Measurements from ENCODE around the gene MAFB. TPM values are rescaled to one million over a fixed set of nuclear protein-coding genes. Genes with fewer than 3 reads are reported as not detected.

MAFB gene
- total and polyA plus RNA-seq, 12 donors: 7.5 to 79.0 (median 37.6) TPM

GRCh38 chr20:40659567-40659966 lies 29.5 kb downstream of the MAFB start:
- no peak overlapping the region for H3K27ac ChIP-seq
- no peak overlapping the region for H3K4me3 ChIP-seq
- H3K9me3 ChIP-seq (replicated peaks in 1 of 3): no peaks in the 10 kb centered on the region
- H3K36me3 ChIP-seq (replicated peaks in 1 of 2): no peaks in the 10 kb centered on the region
- no peak for DNase-seq
- no peaks in the 10 kb centered on the region for H3K4me1 ChIP-seq (replicated peaks in 1 of 2)
- no peak for TF ChIP-seq POLR2A (IDR thresholded peaks at IDR 0.05)
- TF ChIP-seq CTCF (IDR thresholded peaks at IDR 0.05): no peak
- WGBS, 4 donors: 82 to 100% (median 94%) methylated on average over 3 of the region's 3 CpGs
- intact Hi-C loops (cut with DNase I): no loop called here
- H3K27me3 ChIP-seq: no peaks in the 10 kb centered on the region

GRCh38 chr20:40658509-40658908 lies 30.5 kb downstream of the MAFB start:
- no peaks in the 10 kb centered on the region for H3K9me3 ChIP-seq (replicated peaks in 1 of 3)
- 87 to 95% (median 91%) methylated on average over 3 of the region's 3 CpGs for WGBS, 4 donors
- H3K27ac ChIP-seq: no peak overlapping the region
- H3K36me3 ChIP-seq (replicated peaks in 1 of 2): no peaks in the 10 kb centered on the region
- DNase-seq: no peak
- H3K4me1 ChIP-seq (replicated peaks in 1 of 2): no peaks in the 10 kb centered on the region
- TF ChIP-seq CTCF (IDR thresholded peaks at IDR 0.05): no peak
- no peak overlapping the region for H3K4me3 ChIP-seq
- H3K27me3 ChIP-seq: no peaks in the 10 kb centered on the region
- intact Hi-C loops (cut with DNase I): no loop called here

GRCh38 chr20:40657526-40657925 lies 31.5 kb downstream of the MAFB start:
- DNase-seq: no peak
- Histone ChIP-seq H3K4me3 (no peak overlapping the region), H3K36me3 (replicated peaks in 1 of 2) (no peaks in the 10 kb centered on the region), H3K27me3 (no peaks in the 10 kb centered on the region), H3K27ac (no peak overlapping the region), H3K4me1 (replicated peaks in 1 of 2) (no peaks in the 10 kb centered on the region), H3K9me3 (replicated peaks in 1 of 3) (no peaks in the 10 kb centered on the region)
- intact Hi-C loops (cut with DNase I): no loop called here
- no peak for TF ChIP-seq POLR2A (IDR thresholded peaks at IDR 0.05)
- no peak for TF ChIP-seq CTCF (IDR thresholded peaks at IDR 0.05)
- 70 to 88% (median 85%) methylated on average over 4 of the region's 4 CpGs for WGBS, 4 donors

GRCh38 chr20:40655451-40655850 lies 33.6 kb downstream of the MAFB start:
- Histone ChIP-seq H3K9me3 (replicated peaks in 1 of 3) (no peaks in the 10 kb centered on the region), H3K36me3 (replicated peaks in 1 of 2) (no peaks in the 10 kb centered on the region), H3K27ac (no peak overlapping the region), H3K27me3 (no peaks in the 10 kb centered on the region), H3K4me1 (replicated peaks in 1 of 2) (no peaks in the 10 kb centered on the region), H3K4me3 (no peak overlapping the region)
- DNase-seq: no peak
- 92 to 96% (median 92%) methylated on average over 5 to 6 of the region's 6 CpGs for WGBS, 4 donors
- intact Hi-C loops (cut with DNase I): no loop called here
- TF ChIP-seq CTCF (IDR thresholded peaks at IDR 0.05) (no peak), POLR2A (IDR thresholded peaks at IDR 0.05) (no peak)
